Measurements from ENCODE around the gene RBM48.

RBM48 gene

GRCh38 chr7:92503767-92504166 lies 24.8 kb upstream of the RBM48 start:
- Histone ChIP-seq H3K27ac (ENCODE audit: low read depth, low read length) (no peak overlapping the region), H3K9me3 (ENCODE audit: control insufficient read depth in 5 of 5, low read length in 5 of 5) (no peaks in the 10 kb centered on the region), H3K9ac (ENCODE audit: low read length in 5 of 5) (no peak overlapping the region), H3K4me1 (ENCODE audit: control insufficient read depth in 5 of 5, insufficient read depth in 5 of 5, low read length in 5 of 5) (no peaks in the 10 kb centered on the region), H3K27me3 (ENCODE audit: control insufficient read depth in 5 of 5, insufficient read depth in 4 of 5, low read length in 5 of 5) (no peaks in the 10 kb centered on the region), H3K36me3 (ENCODE audit: control insufficient read depth in 5 of 5, insufficient read depth in 5 of 5, low read length in 5 of 5) (peaks cover 48 to 77% (median 57%) of the 10 kb centered on the region in 5 donors), H3K4me3 (ENCODE audit: low read depth in 1 of 5, low read length in 5 of 5) (no peak overlapping the region)

- no peak overlapping the region for H3K9ac ChIP-seq (ENCODE audit: low read length in 5 of 5)
- no peak overlapping the region for H3K4me3 ChIP-seq (ENCODE audit: low read depth in 1 of 5, low read length in 5 of 5)
- no peaks in the 10 kb centered on the region for H3K27me3 ChIP-seq (ENCODE audit: control insufficient read depth in 5 of 5, insufficient read depth in 4 of 5, low read length in 5 of 5)
- H3K27ac ChIP-seq (ENCODE audit: low read depth, low read length): no peak overlapping the region
- peaks cover 40 to 69% (median 53%) of the 10 kb centered on the region in 5 donors for H3K36me3 ChIP-seq (ENCODE audit: control insufficient read depth in 5 of 5, insufficient read depth in 5 of 5, low read length in 5 of 5)
- no peaks in the 10 kb centered on the region for H3K4me1 ChIP-seq (ENCODE audit: control insufficient read depth in 5 of 5, insufficient read depth in 5 of 5, low read length in 5 of 5)
- H3K9me3 ChIP-seq (ENCODE audit: control insufficient read depth in 5 of 5, low read length in 5 of 5): no peaks in the 10 kb centered on the region
Observed at GRCh38 chr7:92504563-92504962, 24.0 kb upstream of the RBM48 start.

DNA sequence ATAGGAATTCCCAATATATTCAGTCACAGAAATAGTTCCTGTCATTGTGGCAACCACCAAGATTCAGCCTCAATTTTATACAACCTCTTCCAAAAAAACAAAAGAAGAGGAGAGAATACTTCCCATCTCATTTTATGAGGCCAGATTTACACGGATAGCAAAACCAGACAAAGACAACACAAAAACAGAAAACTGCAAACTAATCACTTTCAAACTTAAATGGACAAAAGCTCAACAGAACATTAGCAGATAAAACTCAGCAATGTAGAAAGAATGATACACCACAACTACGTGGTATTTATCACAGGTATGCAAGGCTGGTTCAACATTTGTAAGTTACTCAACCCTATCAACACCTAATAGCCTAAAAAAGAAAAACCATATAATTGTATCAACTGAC lies 22.2 kb upstream of the RBM48 start:
- Histone ChIP-seq H3K27me3 (ENCODE audit: control insufficient read depth in 5 of 5, insufficient read depth in 4 of 5, low read length in 5 of 5) (no peaks in the 10 kb centered on the region), H3K4me1 (ENCODE audit: control insufficient read depth in 5 of 5, insufficient read depth in 5 of 5, low read length in 5 of 5) (no peaks in the 10 kb centered on the region), H3K9ac (ENCODE audit: low read length in 5 of 5) (no peak overlapping the region), H3K9me3 (ENCODE audit: control insufficient read depth in 5 of 5, low read length in 5 of 5) (no peaks in the 10 kb centered on the region), H3K27ac (ENCODE audit: low read depth, low read length) (no peak overlapping the region), H3K4me3 (ENCODE audit: low read depth in 1 of 5, low read length in 5 of 5) (no peak overlapping the region), H3K36me3 (ENCODE audit: control insufficient read depth in 5 of 5, insufficient read depth in 5 of 5, low read length in 5 of 5) (peaks cover 25 to 57% (median 41%) of the 10 kb centered on the region in 5 donors)

GRCh38 chr7:92508946-92509345 lies 19.6 kb upstream of the RBM48 start:
- H3K27me3 ChIP-seq (ENCODE audit: control insufficient read depth in 5 of 5, insufficient read depth in 4 of 5, low read length in 5 of 5): no peaks in the 10 kb centered on the region
- H3K36me3 ChIP-seq (ENCODE audit: control insufficient read depth in 5 of 5, insufficient read depth in 5 of 5, low read length in 5 of 5): peaks cover 16 to 41% (median 33%) of the 10 kb centered on the region in 5 donors
- H3K4me3 ChIP-seq (ENCODE audit: low read depth in 1 of 5, low read length in 5 of 5): no peak overlapping the region

GRCh38 chr7:92513167-92513902 lies 15.3 kb upstream of the RBM48 start:
- H3K4me3 ChIP-seq (ENCODE audit: low read depth in 1 of 5, low read length in 5 of 5): no peak overlapping the region
- no peak overlapping the region for H3K9ac ChIP-seq (ENCODE audit: low read length in 5 of 5)
- peaks cover 15 to 43% (median 33%) of the 10 kb centered on the region in 5 donors for H3K36me3 ChIP-seq (ENCODE audit: control insufficient read depth in 5 of 5, insufficient read depth in 5 of 5, low read length in 5 of 5)
- H3K9me3 ChIP-seq (ENCODE audit: control insufficient read depth in 5 of 5, low read length in 5 of 5): no peaks in the 10 kb centered on the region
- H3K4me1 ChIP-seq (ENCODE audit: control insufficient read depth in 5 of 5, insufficient read depth in 5 of 5, low read length in 5 of 5): no peaks in the 10 kb centered on the region
- no peak overlapping the region for H3K27ac ChIP-seq (ENCODE audit: low read depth, low read length)
- H3K27me3 ChIP-seq (ENCODE audit: control insufficient read depth in 5 of 5, insufficient read depth in 4 of 5, low read length in 5 of 5): no peaks in the 10 kb centered on the region

More at GRCh38 chr7:92508946-92509345, 19.6 kb upstream of the RBM48 start:
- no peak overlapping the region for H3K27ac ChIP-seq (ENCODE audit: low read depth, low read length)
- H3K4me1 ChIP-seq (ENCODE audit: control insufficient read depth in 5 of 5, insufficient read depth in 5 of 5, low read length in 5 of 5): no peaks in the 10 kb centered on the region
- no peaks in the 10 kb centered on the region for H3K9me3 ChIP-seq (ENCODE audit: control insufficient read depth in 5 of 5, low read length in 5 of 5)
- no peak overlapping the region for H3K9ac ChIP-seq (ENCODE audit: low read length in 5 of 5)

GRCh38 chr7:92517631-92518030 lies 11.0 kb upstream of the RBM48 start:
- no peaks in the 10 kb centered on the region for H3K27me3 ChIP-seq (ENCODE audit: control insufficient read depth in 5 of 5, insufficient read depth in 4 of 5, low read length in 5 of 5)
- H3K4me1 ChIP-seq (ENCODE audit: control insufficient read depth in 5 of 5, insufficient read depth in 5 of 5, low read length in 5 of 5): no peaks in the 10 kb centered on the region
- no peak overlapping the region for H3K9ac ChIP-seq (ENCODE audit: low read length in 5 of 5)
- peaks cover 18 to 48% (median 24%) of the 10 kb centered on the region in 5 donors for H3K36me3 ChIP-seq (ENCODE audit: control insufficient read depth in 5 of 5, insufficient read depth in 5 of 5, low read length in 5 of 5)
- H3K27ac ChIP-seq (ENCODE audit: low read depth, low read length): no peak overlapping the region
- no peaks in the 10 kb centered on the region for H3K9me3 ChIP-seq (ENCODE audit: control insufficient read depth in 5 of 5, low read length in 5 of 5)
- no peak overlapping the region for H3K4me3 ChIP-seq (ENCODE audit: low read depth in 1 of 5, low read length in 5 of 5)

DNA sequence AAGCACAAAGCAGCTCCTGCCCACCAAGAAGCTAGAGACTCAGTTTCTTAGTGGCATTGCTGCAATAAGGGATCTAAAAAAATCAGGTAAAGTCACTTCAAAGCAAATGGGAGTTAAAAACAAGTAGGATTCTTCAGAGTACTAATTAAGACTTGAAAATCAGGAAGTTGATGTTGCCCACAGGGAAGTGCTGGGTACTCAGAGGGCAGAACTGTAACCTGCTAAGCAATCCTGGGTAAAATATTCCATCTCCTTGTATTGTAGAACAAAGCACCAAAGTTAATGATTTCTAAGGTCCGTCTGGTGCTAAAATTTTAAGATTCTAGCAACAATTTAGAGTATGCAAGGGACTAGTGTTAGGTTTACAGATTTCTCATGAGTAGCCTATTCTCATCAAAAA lies 8.6 kb upstream of the RBM48 start:
- no peaks in the 10 kb centered on the region for H3K27me3 ChIP-seq (ENCODE audit: control insufficient read depth in 5 of 5, insufficient read depth in 4 of 5, low read length in 5 of 5)
- peaks cover 18 to 43% (median 23%) of the 10 kb centered on the region in 5 donors for H3K36me3 ChIP-seq (ENCODE audit: control insufficient read depth in 5 of 5, insufficient read depth in 5 of 5, low read length in 5 of 5)
- H3K4me1 ChIP-seq (ENCODE audit: control insufficient read depth in 5 of 5, insufficient read depth in 5 of 5, low read length in 5 of 5): no peaks in the 10 kb centered on the region
- no peaks in the 10 kb centered on the region for H3K9me3 ChIP-seq (ENCODE audit: control insufficient read depth in 5 of 5, low read length in 5 of 5)
- H3K4me3 ChIP-seq (ENCODE audit: low read depth in 1 of 5, low read length in 5 of 5): no peak overlapping the region
- H3K9ac ChIP-seq (ENCODE audit: low read length in 5 of 5): no peak overlapping the region
- H3K27ac ChIP-seq (ENCODE audit: low read depth, low read length): no peak overlapping the region

DNA sequence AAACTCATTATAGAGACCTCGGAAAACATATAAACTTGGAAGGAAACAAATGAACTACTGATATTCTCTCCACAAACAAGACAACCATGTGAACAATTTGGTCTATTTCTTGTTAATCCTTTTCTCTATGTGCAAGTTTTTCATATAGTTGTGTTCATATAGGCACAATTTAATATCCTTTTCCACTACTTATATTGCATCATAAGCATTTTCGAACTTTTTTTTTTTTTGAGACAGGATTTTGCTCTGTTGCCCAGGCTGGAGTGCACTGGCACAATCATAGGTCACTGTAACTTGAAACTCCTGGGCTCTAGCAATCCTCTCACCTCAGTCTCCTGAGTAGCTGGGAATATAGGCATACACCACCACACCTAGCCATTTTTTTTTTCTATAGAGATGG lies 5.5 kb upstream of the RBM48 start:
- Histone ChIP-seq H3K9ac (ENCODE audit: low read length in 5 of 5) (no peak overlapping the region), H3K27ac (ENCODE audit: low read depth, low read length) (no peak overlapping the region), H3K4me3 (ENCODE audit: low read depth in 1 of 5, low read length in 5 of 5) (no peak overlapping the region), H3K9me3 (ENCODE audit: control insufficient read depth in 5 of 5, low read length in 5 of 5) (no peaks in the 10 kb centered on the region), H3K4me1 (ENCODE audit: control insufficient read depth in 5 of 5, insufficient read depth in 5 of 5, low read length in 5 of 5) (peaks cover 0 to 12% (median 11%) of the 10 kb centered on the region in 5 donors), H3K27me3 (ENCODE audit: control insufficient read depth in 5 of 5, insufficient read depth in 4 of 5, low read length in 5 of 5) (no peaks in the 10 kb centered on the region), H3K36me3 (ENCODE audit: control insufficient read depth in 5 of 5, insufficient read depth in 5 of 5, low read length in 5 of 5) (peaks cover 2 to 18% (median 9%) of the 10 kb centered on the region in 5 donors)

DNA sequence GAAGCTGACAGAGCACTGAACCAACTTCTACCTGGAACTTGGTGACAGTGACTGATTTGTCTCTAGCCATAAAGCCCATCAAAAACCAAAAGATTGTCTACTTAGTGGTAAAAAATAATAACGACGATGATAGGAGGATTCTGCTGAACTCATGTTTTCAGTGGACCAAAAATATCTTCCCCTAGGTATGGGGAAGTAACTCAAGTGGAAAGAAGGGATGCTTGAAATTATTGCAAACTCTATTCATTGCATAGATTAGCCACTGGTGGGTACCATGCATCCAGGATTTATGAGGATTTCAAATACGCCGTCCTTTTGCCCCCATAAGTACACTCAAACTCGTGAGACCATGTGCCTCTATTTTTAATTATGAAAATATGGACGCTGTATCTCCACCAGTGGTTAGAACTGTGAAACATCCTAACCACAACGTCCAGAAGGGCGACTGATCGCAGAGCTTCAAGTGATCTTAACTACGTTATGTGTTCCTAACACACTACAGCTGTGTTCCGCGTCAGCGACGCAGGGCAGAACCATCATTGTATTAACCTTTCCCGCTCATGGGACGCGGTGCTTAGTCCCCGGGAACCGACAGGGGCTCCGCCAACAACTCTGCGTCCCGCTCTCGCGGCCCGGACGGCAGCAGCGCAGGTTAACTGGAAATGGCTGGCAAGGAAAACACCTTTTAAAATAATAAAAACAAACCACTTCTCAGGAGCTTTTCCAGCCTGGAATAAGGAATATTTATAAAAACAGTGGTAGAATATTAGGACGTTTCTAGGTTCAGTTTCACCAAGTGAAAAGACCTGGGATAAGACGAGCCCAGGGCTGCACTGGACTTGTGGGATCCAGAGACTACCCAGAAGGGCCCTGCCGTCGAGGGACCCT lies 1.1 kb upstream of the RBM48 start:
- Histone ChIP-seq H3K9me3 (ENCODE audit: control insufficient read depth in 5 of 5, low read length in 5 of 5) (no peaks in the 10 kb centered on the region), H3K36me3 (ENCODE audit: control insufficient read depth in 5 of 5, insufficient read depth in 5 of 5, low read length in 5 of 5) (peaks cover 13 to 20% (median 16%) of the 10 kb centered on the region in 5 donors), H3K4me1 (ENCODE audit: control insufficient read depth in 5 of 5, insufficient read depth in 5 of 5, low read length in 5 of 5) (peaks cover 0 to 23% (median 18%) of the 10 kb centered on the region in 5 donors), H3K27ac (ENCODE audit: low read depth, low read length) (peak overlapping the region; percentile 71), H3K4me3 (ENCODE audit: low read depth in 1 of 5, low read length in 5 of 5) (peak overlapping the region; percentile 75 to 95 (median 88)), H3K9ac (ENCODE audit: low read length in 5 of 5) (peak overlapping the region; percentile 16 to 91 (median 80)), H3K27me3 (ENCODE audit: control insufficient read depth in 5 of 5, insufficient read depth in 4 of 5, low read length in 5 of 5) (no peaks in the 10 kb centered on the region)

GRCh38 chr7:92528958-92529264 lies 316 bp downstream of the RBM48 start:
- Histone ChIP-seq H3K27ac (ENCODE audit: low read depth, low read length) (peak overlapping the region; percentile 94), H3K36me3 (ENCODE audit: control insufficient read depth in 5 of 5, insufficient read depth in 5 of 5, low read length in 5 of 5) (peaks cover 27 to 33% (median 30%) of the 10 kb centered on the region in 5 donors), H3K4me3 (ENCODE audit: low read depth in 1 of 5, low read length in 5 of 5) (peak overlapping the region; percentile 94 to 100 (median 99)), H3K9ac (ENCODE audit: low read length in 5 of 5) (peak overlapping the region; percentile 80 to 95 (median 87)), H3K4me1 (ENCODE audit: control insufficient read depth in 5 of 5, insufficient read depth in 5 of 5, low read length in 5 of 5) (peaks cover 0 to 23% (median 18%) of the 10 kb centered on the region in 5 donors), H3K9me3 (ENCODE audit: control insufficient read depth in 5 of 5, low read length in 5 of 5) (no peaks in the 10 kb centered on the region), H3K27me3 (ENCODE audit: control insufficient read depth in 5 of 5, insufficient read depth in 4 of 5, low read length in 5 of 5) (no peaks in the 10 kb centered on the region)

All from subcutaneous abdominal adipose tissue (tissue), 5 donors.